ENCODE measurements around the gene UCKL1. TPM values are rescaled to one million over a fixed set of nuclear protein-coding genes. Genes with fewer than 3 reads are reported as not detected.
"Not testable (repeated sequence)": the region's sequence is repeated elsewhere in the genome, so short reads cannot be mapped to it uniquely, and the experiment has no call there.

UCKL1 gene
- total RNA-seq, 1 donor from 2014 or later, result 14.3 TPM

GRCh38 chr20:63960654-63961621, 4.7 kb upstream of the UCKL1 start:
- DNase-seq (ENCODE audit: low spot score in 2 of 2); FAIRE-seq: not testable (repeated sequence)

- DNase-seq (ENCODE audit: low spot score in 2 of 2) (no peak), FAIRE-seq (no peak)
Measured at GRCh38 chr20:63959699-63960075, 3.5 kb upstream of the UCKL1 start.

- DNase-seq (ENCODE audit: low spot score in 2 of 2), result no peak
- FAIRE-seq, result no peak
Measured at GRCh38 chr20:63958964-63959698, 2.9 kb upstream of the UCKL1 start.

- DNase-seq (ENCODE audit: low spot score in 2 of 2) (no peak), FAIRE-seq (no peak)
Measured at GRCh38 chr20:63958471-63958870, 2.3 kb upstream of the UCKL1 start.

- DNase-seq (ENCODE audit: low spot score in 2 of 2) (no peak), FAIRE-seq (no peak)
Measured at GRCh38 chr20:63957690-63958441, 1.6 kb upstream of the UCKL1 start.

- DNase-seq (ENCODE audit: low spot score in 2 of 2) (peak; percentile 72 to 73), FAIRE-seq (no peak)
Measured at GRCh38 chr20:63957004-63957689, 931 bp upstream of the UCKL1 start.

- no peak for FAIRE-seq
- DNase-seq (ENCODE audit: low spot score in 2 of 2), result no peak
Measured at GRCh38 chr20:63956664-63957003, 418 bp upstream of the UCKL1 start.

- FAIRE-seq (no peak), DNase-seq (ENCODE audit: low spot score in 2 of 2) (peak; percentile 76)
Measured at GRCh38 chr20:63955281-63955826, 862 bp downstream of the UCKL1 start.

- no peak for DNase-seq (ENCODE audit: low spot score in 2 of 2)
- FAIRE-seq, result no peak
Measured at GRCh38 chr20:63953764-63954429, 2.3 kb downstream of the UCKL1 start.

GRCh38 chr20:63952769-63953168, 3.4 kb downstream of the UCKL1 start:
- FAIRE-seq (no peak), DNase-seq (ENCODE audit: low spot score in 2 of 2) (no peak)

- no peak for FAIRE-seq
- no peak for DNase-seq (ENCODE audit: low spot score in 2 of 2)
Measured at GRCh38 chr20:63952210-63952535, 4.0 kb downstream of the UCKL1 start.

GRCh38 chr20:63951398-63952209, 4.6 kb downstream of the UCKL1 start:
- DNase-seq (ENCODE audit: low spot score in 2 of 2), result no peak
- no peak for FAIRE-seq

- no peak for FAIRE-seq
- DNase-seq (ENCODE audit: low spot score in 2 of 2), result no peak
Measured at GRCh38 chr20:63950701-63951397, 5.4 kb downstream of the UCKL1 start.

- FAIRE-seq (no peak), DNase-seq (ENCODE audit: low spot score in 2 of 2) (peak in 1 of 2 donors; percentile 63)
Measured at GRCh38 chr20:63947638-63948456, 8.4 kb downstream of the UCKL1 start.

- FAIRE-seq (no peak), DNase-seq (ENCODE audit: low spot score in 2 of 2) (no peak)
Measured at GRCh38 chr20:63946986-63947637, 9.1 kb downstream of the UCKL1 start.

Measured in frontal cortex (tissue), 4 donors.